HG02642 (cell line): ENCODE results near the gene VPS39.

ENCODE experiments used
- ATAC-seq: cut with Tn5 transposase; IDR thresholded peaks from one replicate; pipeline ENCODE4 v1.9.1; 2021; ENCODE audit warnings: mild to moderate bottlenecking; ENCODE audit not compliant: unreplicated experiment, poor library complexity

The VPS39 gene

DNA sequence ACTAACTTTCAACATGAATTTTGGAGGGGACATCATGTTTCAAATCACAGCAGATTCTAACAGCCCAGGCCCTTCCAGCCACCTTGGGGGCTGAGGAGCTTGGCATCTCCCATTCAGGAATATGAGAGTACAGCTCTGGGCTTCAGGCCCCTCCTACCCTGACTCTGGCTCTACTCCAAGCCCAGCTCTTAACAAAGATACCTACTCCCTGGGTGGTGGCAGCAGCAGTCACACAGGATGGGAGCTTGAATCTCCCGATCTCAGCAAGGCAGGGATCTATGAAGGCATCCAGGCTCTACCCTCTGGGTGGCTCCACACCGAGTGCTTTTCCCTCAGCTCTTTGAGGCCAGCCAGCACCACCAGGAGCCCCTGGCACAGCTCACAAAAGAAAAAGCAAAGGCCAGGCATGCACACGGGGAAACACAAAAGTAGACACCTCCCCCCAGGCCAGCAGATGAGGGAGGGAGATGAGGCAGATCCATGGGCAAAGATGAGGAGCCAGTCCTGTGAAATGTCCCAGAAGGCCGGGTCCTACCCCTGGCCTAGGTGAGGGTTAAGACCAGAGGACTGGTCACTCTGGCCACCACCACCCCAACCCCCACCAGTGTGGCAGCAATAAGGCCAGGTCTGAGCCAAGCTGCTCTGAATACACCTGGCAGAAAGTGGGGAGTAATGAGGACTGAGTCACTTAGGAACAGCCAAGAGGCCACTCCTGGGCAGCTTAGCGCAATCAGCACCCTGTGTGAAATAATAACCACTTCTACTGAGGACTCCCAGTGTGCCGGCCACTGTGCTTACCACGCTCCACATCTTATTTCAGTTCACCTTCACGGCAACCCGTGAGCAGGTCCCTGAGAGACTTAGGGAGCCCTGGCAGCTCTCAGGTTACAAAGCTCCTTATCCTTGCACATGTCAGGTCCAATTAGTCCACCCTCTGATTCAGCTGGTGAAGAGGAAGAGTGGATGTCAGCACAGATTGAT lies 76.0 kb downstream of the VPS39 start:
- ATAC-seq, result no peak

DNA sequence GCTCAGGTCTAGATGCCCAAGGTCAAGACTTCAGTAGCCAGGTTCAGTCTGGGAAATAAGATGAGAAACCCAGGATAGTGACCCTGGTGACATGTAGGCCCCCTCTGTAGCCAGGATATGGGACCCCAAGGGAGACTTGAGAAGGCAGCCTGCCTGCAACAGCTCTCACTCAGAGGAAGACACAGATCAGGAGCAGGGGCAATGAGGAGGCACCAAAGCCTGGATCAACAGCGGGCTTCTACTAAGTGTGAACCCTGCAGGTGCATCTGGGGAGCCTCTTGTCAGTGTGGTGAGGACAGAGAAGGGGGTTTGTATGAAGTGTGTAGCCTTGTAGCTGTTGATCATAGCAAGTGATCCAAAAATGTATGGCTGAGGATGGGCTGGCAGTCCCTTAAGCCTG lies 77.1 kb downstream of the VPS39 start:
- ATAC-seq, result no peak

DNA sequence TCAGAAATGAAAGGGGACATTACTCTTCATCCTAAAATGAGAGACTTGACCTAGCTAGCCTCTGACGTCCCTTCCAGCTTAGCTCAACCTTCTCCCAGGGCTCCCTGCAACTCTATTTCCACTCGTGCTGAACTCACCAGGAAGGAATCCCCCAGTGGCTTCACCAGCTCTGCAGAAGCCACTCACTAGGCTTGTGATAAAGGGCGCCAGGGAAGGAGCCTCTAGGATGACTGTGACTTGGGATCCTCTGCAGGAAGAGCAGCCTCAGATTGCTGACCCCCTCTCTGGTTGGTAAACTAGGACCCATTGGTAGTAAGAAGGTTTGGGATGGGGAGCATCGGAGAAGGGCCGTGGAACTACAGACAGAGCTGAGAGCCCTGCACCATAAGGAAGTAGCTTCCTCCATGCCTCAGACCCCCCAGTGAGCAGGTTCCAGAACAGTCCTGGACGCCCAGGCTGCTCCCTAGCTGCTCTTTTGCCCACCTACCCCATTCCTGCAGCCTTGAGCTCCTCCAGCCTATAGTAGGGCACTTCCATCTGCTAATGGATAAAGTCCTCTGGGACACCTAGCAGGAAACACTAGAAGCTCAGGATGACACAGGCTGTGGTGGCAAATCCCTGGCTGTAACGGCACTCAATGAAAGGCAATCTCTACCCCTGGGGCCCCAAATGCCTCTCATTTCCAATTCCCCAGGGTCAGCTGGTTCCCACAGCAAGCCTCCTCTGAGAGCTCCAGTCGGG lies 77.7 kb downstream of the VPS39 start:
- ATAC-seq, result no peak

DNA sequence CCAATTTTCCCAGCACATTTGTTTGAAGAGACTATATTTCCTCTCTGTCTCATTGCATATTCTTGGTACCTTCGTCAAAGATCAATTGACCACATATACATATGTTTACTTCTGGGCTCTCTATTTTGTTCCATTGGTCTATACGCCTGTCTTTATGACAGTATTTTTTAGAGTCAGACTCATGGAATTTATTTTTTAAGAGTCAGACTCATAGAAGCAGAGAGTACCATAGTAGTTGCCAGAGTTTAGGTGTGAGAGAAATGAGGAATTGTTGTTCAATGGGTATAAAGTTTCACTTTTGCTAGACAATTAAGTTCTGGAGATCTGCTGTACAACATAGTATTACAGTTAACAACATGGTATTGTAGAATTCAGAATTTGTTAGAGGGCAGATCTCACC lies 78.7 kb downstream of the VPS39 start:
- ATAC-seq, result no peak

DNA sequence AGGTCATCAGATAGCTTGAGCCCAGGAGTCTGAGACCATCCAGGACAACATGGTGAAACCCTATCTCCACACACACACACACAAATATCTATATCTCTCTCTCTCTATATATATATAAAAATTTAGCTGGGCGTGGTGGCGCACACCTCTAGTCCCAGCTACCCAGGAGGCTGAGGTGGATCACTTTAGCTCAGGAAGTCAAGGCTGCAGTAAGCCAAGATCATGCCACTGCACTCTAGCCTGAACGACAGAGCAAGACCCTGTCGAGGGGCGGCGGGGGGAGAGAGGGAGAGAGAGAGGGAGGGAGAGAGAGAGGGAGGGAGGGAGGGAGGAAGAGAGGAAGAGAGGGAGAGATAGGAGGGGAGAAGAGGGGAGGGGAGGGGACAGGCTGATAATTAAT lies 79.6 kb downstream of the VPS39 start:
- no peak for ATAC-seq

DNA sequence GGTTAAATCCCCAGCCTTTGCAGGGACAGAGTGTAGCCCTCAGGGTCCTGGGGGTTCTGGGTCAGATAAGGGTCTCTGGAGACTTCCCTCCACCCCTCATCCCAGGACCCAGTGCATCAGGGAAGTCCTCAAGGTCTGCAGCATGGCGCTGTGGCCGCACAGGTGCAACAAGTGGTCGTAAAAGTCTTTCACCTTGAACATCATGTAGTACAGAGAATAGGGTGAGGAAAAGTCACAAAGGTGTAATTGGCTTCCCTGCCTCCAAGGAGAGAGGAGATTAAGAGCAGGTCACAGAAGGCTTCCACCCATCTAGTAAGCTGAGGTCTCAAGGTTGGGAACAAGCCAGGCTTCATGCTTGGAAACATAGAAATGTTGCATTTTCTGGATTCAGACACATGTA lies 84.6 kb downstream of the VPS39 start:
- ATAC-seq, result no peak

DNA sequence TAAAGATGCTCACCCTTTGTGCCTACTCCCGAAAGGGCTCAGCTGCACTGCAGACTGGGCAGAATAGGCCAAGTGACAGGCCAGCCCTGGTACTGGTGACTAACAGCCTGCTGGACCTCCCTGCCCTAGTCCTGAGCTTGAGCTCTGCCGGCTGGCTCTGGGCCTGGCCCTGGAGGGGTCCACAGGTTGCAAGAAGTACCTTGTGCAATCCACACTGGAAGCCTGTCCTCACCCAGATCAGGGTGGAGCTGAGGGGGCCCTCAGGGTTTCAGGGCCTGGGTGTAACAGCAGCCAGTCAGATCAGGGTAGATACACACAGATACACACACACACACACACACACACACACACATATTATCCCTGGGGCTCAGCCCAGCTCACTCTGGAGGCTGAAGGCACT lies 86.4 kb downstream of the VPS39 start:
- ATAC-seq, result no peak

DNA sequence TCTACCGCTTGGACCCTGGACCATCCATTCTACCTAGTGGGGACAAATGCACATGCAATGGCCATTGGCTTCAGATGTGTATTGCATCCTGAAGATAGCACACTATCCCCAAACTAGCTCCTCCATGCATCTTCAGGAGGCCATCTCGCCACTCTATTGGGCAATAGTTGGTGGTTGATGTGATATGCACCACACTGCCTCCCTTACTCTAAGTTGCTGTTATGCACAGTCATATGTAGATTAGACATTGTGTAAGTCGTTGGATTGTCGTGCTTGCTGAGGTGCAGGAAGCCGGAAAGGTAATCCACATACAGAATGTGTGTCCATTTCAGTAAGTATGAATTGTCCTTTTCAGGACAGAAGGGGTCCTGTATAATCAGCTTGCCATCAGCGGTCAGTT lies 87.1 kb downstream of the VPS39 start:
- ATAC-seq, result no peak

DNA sequence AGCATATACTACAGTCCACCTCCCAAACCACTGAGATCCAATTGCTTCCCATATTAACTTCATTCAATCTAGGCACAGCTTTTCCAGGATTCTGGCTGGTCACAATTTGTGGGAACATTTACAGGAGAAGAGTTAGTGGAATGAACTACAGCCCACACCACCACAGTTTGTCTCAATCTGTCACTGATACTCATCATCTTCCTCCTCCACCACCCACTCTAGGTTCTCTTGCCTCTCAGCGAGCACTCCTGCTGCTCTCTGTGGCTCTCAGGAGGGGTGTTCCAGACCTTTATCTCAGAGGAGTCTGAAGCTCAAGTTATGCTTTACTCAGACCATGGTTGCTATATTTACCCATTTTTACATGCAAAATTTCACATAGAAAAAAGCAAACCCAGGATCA lies 87.8 kb downstream of the VPS39 start:
- ATAC-seq, result no peak

DNA sequence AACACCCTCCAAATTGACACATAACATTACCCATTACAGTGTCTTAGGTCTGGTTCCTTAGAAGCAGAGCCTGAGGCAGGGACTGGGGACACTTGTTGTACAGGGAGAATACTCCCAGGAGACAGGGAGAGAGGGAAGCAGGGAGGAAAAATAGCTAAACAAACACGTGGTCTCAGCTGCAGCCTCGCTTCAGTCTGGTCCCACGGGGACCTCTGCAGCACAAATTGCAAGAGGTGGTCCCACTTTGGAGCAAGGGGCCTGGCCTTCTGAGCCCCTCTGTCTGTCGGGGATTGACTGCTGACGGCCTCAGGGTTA lies 88.7 kb downstream of the VPS39 start:
- no peak for ATAC-seq

DNA sequence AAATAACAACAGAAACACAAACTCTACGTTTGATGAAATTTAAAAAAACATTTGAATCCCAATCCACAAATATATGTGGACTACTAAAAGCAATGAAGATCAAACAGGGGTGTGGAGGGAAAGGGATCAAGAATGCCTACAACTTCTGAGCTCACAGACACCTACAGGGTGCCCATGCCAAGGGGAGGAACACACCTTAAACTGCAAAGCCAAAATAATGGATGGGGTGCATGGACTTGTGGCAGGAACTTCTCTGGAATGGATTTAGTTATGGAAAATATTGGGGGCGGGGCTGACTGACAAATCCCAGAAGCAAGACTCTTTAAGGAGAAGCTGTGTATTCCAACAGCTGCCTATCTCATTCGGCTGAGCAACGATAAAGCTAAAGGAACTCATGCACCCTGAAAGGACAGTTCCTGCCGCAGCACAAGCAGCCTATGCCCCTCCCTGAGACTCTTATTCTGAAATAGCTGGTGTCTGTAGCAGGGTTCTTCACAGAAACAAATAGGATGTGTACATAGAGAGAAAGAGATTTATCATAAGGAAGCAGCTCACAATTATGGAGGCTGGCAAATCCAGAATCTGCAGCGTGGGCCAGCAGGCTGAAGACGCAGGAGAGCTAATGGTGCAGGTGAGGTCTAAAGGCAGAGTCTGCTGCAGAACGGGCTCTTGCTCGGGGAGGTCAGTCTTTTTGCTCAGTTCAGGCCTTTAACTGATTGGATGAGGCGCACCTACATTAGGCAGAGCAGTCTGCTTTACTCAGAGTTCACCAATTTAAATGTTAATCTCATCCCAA lies 89.3 kb downstream of the VPS39 start:
- ATAC-seq, result no peak

DNA sequence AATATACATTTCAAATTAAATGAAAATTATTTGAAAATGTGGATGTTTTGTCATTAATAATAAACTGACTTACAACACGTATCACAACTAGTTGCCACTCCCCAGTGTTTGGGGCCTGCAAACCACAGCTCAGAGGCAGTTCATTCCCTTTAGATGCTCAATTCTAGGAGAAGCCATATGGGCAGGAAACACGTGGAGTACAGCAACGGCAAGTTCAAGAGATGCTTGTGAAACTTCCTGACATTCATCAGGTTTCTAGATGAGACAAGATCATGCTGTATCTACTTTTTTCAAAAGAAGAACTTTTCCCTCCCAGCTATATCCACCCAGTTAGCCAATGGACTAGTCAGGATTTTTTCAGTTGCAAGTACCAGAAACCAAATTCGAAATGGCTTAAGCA lies 96.2 kb downstream of the VPS39 start:
- ATAC-seq, result no peak

DNA sequence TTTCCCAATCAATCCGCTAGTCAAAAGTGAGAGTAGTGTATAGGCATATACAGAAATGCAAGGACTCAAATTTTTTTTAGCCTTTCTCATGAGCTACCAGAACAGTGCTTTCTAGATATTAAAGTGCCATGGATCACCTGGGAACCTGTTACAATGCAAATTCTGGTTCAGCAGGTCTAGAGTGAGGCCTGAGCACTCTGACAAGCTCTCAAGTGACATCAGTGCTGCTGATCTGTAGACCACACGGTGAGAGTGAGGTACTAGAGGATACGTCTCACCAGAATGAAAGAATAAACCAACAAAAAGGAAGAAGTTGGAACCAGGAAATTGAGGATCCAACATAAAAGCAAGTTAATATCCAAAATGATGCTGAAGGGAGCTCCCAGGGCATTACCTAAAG lies 97.7 kb downstream of the VPS39 start:
- ATAC-seq, result no peak

DNA sequence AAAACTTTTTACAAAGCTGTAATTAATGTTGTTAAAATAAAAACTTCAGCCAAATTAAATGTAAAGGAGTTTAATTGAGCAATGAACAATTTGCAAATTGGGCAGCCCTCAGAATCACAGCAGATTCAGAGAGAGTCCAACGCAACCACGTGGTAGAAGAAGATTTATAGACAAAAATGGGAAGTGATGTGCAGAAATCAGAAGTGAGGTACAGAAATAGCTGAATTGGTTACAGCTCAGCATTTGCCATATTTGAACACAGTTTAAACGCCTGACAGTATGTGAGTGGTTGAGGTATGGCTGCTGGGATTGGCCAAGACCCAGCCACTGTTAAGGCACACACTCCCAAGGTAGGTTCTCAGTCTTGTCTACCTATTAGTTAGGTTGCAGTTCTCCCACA lies 99.3 kb downstream of the VPS39 start:
- no peak for ATAC-seq
